NCI-H748 (cell line): ENCODE measurements around the gene CAMTA1.
"Not testable (repeated sequence)": the region's sequence is repeated elsewhere in the genome, so short reads cannot be mapped to it uniquely, and the experiment has no call there.

ENCODE experiments used
- DNase-seq: peaks from one replicate; lab custom pipeline; 2025; ENCODE audit not compliant: unreplicated experiment; lab: John Stamatoyannopoulos, UW

Gene CAMTA1

DNA sequence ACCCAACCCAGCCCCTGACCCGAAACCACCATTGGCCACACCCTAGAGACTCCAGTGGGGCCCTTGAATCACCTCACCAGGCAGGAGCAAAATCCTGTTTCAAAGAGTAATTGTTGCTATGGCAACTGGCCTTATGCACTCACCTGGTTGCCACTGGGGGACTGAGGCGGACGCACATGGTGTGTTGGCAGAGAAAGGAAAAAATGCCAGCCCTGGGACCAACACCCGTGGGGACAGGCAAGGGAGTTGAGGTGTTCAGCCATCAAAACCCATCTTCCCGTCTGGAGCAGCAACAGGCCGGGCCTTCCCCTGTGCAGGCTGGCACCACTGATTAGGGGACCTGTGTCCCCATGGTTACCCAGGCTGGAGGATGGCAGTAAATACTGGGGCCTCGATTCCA is 590.1 kb downstream of the CAMTA1 start:
- DNase-seq = peak; percentile 81

- no peak for DNase-seq
Observed at GRCh38 chr1:7375781-7376660, 590.8 kb downstream of the CAMTA1 start.

DNA sequence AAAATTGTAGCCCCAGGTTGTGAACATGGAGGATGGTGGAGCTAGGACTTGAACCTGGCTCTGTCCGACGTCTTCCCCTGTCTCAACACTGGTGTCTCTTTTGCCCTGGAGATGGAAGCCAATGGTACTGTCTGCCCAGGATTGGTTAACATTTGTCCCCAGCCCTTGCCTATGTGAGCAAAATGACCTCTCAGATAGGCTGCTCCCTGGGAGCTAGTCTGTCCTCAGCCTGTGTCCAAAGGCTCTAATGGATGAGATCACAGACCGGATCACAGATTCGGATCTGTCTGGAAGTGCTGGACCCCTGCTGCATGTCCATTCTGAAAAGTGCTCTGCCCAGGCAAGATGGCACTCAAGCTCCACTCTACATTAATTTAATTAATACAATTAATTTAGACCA is 591.4 kb downstream of the CAMTA1 start:
- no peak for DNase-seq

- DNase-seq = no peak
Observed at GRCh38 chr1:7378346-7379130, 593.3 kb downstream of the CAMTA1 start.

GRCh38 chr1:7379441-7379971 is 594.3 kb downstream of the CAMTA1 start:
- peak; percentile 82 for DNase-seq

DNA sequence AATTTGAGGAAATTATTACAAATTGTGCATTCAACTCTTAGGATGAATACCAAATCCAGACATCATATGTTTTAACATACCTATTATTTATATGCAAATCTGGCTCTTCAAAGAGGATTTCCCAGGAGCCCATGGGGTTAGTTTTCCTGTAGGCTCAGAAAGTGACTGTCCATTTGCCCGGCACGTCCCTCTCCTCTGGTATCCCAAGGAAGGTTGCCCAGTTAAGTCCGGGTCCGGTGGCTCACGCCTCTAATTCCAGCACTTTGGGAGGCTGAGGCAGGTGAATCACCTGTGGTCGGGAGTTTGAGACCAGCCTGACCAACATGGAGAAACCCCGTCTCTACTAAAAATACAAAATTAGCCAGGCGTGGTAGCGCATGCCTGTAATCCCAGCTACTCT is 594.8 kb downstream of the CAMTA1 start:
- DNase-seq = not testable (repeated sequence)

- DNase-seq = no peak
Observed at GRCh38 chr1:7380712-7381111, 595.5 kb downstream of the CAMTA1 start.

- DNase-seq = not testable (repeated sequence)
Observed at GRCh38 chr1:7381729-7382128, 596.5 kb downstream of the CAMTA1 start.

DNA sequence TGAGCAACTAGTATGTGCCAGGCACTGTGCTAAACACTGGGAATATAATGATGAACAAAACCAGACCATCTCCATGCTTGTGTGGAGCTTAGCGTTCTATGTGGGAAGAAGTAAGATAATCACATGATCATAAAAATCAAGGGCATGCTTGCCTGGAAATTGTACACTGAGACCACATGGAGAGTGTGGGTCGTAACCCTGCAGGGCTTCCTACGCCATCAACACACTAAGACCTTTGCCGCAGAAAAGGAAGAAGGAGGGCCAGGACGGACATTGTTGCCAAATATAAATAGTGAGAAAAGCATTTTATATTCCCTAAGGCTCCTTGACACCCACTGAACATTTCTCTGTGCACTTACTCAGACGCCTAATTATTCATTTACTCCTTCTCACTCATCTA is 597.7 kb downstream of the CAMTA1 start:
- DNase-seq = no peak

DNA sequence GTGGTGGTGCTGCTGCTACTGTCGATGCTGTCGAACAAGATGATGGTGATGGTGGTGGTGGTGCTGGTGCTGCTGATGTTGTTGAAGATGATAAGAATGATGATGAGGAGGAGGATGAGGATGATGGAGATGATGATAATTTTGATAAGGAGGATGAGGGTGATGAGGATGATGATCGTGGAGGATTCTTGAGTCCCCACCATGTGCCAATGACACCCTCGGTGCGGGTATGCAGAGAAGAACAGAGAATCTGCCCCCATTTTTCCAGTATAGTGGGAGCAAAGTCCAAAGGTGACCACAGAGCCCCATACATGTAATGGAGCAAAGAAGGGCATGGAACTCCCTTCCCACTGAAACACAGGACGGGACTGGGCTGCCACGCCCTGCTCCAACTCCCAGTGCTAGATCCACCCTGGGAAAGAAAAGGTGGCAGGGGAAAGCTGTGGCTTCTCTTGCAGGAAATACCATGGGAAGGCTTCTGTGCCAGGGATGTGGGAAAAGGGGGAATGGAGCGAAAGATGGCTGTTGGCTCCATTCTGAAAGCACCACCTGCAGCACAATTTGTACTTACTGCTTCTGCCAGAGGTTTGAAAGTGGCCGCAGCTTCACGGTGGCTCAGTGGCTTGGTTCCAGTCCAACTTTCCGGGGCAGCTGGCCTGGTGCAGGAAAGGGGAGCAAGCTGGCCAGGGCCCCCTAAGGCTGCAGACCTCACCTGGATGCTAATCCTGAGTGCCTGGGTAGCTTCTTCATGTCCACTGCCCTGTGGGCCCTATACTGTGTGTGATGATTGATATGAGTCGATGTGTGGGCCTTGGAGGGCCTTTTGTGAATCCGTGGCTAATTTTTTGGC is 598.6 kb downstream of the CAMTA1 start:
- no peak for DNase-seq

GRCh38 chr1:7384679-7385078 is 599.4 kb downstream of the CAMTA1 start:
- DNase-seq = no peak

GRCh38 chr1:7385471-7386225 is 600.4 kb downstream of the CAMTA1 start:
- no peak for DNase-seq

GRCh38 chr1:7386226-7387052 is 601.2 kb downstream of the CAMTA1 start:
- peak; percentile 10 for DNase-seq

DNA sequence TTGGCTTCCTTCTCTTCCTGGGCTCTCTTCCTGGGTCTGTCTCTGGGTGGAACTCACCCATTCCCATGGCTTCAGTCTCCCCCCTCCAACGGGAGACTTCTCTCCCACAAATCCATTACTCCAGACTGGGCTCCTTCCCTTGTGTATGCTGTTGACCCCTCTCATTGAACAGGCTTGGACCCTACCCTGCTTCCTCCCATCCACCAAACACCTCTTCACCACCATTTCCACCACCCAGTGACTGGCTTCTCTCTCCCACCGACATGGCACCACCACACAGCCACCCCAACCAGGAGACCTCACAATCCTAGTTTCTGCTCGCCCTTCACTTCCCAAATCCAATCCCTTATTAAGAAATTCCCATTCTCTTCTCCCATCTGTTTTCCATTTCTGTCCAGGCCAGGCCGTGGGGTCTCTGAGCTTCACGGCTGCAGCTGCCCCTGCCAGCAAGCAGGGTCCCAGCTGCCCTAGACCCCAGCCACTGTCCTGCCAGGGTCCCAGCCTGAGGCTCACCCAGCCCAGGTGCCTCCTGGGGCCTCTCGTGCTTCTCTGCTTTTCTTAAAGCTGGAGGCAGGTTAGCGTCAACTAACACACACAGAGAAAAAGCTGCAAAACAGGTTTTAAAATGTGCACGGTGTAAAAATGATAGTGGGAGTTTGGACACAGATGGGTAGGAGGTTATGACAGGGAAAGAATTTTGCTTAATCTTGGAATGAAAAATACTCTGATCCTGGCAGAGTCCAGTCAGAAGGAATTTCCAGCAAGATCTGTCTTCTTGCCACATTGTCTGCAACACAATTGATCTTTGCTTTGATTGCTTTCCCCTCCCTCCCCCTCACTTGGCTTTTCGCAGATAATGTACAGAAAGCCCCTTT is 602.0 kb downstream of the CAMTA1 start:
- DNase-seq = peak; percentile 67

DNA sequence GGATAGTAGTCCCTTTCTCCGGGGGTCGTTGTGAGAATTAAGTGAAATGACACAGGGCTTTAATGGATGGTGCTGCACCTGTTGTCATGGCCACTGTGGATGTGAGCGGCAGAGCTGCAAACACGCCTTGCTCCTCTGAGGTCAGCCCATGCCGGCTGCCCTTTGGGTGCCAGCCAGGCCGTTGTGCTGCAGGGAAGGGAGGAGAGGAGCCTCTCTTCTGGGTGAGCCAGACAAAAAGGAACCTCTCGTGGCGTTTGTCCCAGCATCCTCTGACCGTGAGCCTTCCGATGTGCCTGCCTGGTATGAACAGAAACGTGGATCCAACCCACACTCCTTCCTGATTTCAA is 602.9 kb downstream of the CAMTA1 start:
- DNase-seq = peak; percentile 52

DNA sequence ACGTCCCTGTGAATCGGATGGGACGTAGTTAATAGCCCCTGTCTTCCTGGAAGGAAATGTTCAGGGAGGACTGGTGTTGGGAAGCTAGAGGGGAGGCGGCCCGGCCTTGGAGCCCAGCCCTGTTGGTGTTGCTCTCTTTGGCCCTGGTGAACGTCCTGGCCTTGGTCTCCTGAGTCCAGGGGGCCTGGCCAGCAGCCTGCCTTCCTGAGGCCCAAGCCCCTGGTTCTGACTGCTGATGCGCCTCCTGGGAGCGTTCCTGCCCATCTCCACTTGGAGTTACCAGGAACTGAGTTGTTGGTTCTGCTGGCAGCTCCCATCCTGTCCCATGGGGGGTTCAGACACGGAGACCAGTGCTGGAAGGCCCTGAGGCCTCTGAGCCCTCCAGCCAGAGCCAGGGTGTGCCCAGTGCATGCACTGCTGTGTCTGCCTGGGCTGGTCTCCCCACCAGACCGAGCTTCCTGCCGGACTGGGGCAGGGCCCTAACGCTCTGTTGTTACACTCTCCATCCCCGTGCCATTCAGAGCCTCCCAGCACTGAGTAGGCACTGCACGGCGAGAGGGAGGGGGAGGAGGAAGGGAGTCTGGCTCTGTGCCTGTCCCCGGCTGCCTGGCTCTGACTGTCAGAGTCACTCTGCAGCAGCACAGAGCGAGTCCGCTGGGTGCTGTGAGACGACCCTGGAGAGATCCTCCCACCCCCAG is 603.4 kb downstream of the CAMTA1 start:
- DNase-seq = no peak

GRCh38 chr1:7389201-7389905 is 604.1 kb downstream of the CAMTA1 start:
- DNase-seq = no peak
